ENCODE data around the gene TSPYL1. TPM values are rescaled to one million over a fixed set of nuclear protein-coding genes. Genes with fewer than 3 reads are reported as not detected.

Gene TSPYL1
- total and polyA plus RNA-seq, 2 of the 8 experiments (the other 6 are each of a cell fraction or from before 2014, with no cell fraction given) = 33.2 to 79.1 TPM

DNA sequence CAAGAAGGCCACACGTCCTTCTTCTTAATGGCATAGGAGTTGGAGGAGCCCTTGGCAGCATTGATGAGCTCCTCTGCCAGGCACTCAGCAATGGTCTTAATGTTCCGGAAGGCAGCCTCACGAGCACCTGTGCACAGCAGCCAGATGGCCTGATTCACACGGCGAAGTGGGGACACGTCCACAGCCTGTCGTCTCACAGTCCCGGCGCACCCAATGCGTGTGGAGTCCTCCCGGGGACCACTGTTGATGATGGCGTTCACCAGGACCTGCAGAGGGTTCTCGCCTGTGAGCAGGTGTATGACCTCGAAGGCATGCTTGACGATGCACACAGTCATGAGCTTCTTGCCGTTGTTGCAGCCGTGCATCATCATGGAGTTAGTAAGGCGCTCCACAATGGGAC is 21.2 kb downstream of the TSPYL1 start (continued):
- TF ChIP-seq RNF2 (IDR thresholded peaks at IDR 0.05; ENCODE audit: borderline replicate concordance, low read depth, low read length, missing control alignments, poor library complexity, severe bottlenecking) = no peak

Measured in H1 (cell line).